DOHH2 (cell line): Measurements from ENCODE around the gene RNF111.

Experiments
- CTCF ChIP-seq: fragments of 200-600 bp; sonication (generic); IDR thresholded peaks from one replicate; pipeline ENCODE4 v1.5.1; 2014; ENCODE audit warnings: antibody characterized with exemption, mild to moderate bottlenecking, low read depth, low read length; ENCODE audit not compliant: poor library complexity, severe bottlenecking
- EZH2phosphoT487 ChIP-seq: fragments of 200-600 bp; sonication (generic); IDR thresholded peaks from 2 replicates; pipeline ENCODE4 v1.6.1; 2017; ENCODE audit warnings: borderline replicate concordance, mild to moderate bottlenecking, antibody characterized with exemption, low read length, moderate library complexity, mixed read lengths

GRCh38 chr15:59011262-59011952 lies 23.9 kb downstream of the RNF111 start:
- TF ChIP-seq CTCF (no peak), EZH2phosphoT487 (no peak)
